Astrocyte of the cerebellum (primary cell): ENCODE results near the gene SLC7A8.

ENCODE experiments used
- DNase-seq: peaks from one replicate; pipeline ENCODE4 v3.0.0-alpha.2; 2011; ENCODE audit warnings: low read depth
- H3K4me3 ChIP-seq: 2 replicates; pipeline ENCODE4 v1.5.1; 2011; ENCODE audit warnings: mild to moderate bottlenecking, low read depth, low read length, moderate library complexity
- CTCF ChIP-seq: IDR thresholded peaks from 2 replicates; pipeline ENCODE4 v1.5.1; 2012; ENCODE audit warnings: low read length, low read depth, moderate library complexity, mild to moderate bottlenecking; ENCODE audit errors: missing control alignments
- in situ Hi-C: cut with HindIII; loops from 2 replicates; pipeline ENCODE4 v1.10.0; 2017; ENCODE audit warnings: low sequenced_read_pairs

The SLC7A8 gene

GRCh38 chr14:23182372-23183157 lies 895 bp downstream of the SLC7A8 start:
- no peak for TF ChIP-seq CTCF
- peak overlapping the region; percentile 49 for H3K4me3 ChIP-seq
- in situ Hi-C loops: no loop called here
- no peak for DNase-seq

- in situ Hi-C loops: no loop called here
- no peak for TF ChIP-seq CTCF
- peak overlapping the region; percentile 49 for H3K4me3 ChIP-seq
These were observed 1.5 kb downstream of the SLC7A8 start for GRCh38 chr14:23181946-23182345.

GRCh38 chr14:23181453-23181852 lies 2.0 kb downstream of the SLC7A8 start:
- in situ Hi-C loops: no loop called here
- H3K4me3 ChIP-seq: peak overlapping the region; percentile 49
- TF ChIP-seq CTCF: no peak
- DNase-seq: no peak

More at GRCh38 chr14:23181946-23182345, 1.5 kb downstream of the SLC7A8 start:
- no peak for DNase-seq

- TF ChIP-seq CTCF: no peak
- in situ Hi-C loops: no loop called here
- DNase-seq: no peak
- H3K4me3 ChIP-seq: no peak overlapping the region
These were observed 6.3 kb downstream of the SLC7A8 start for GRCh38 chr14:23177181-23177580.

- no peak for TF ChIP-seq CTCF
- no peak overlapping the region for H3K4me3 ChIP-seq
- DNase-seq: peak; percentile 51
- in situ Hi-C loops: no loop called here
These were observed 7.6 kb downstream of the SLC7A8 start for GRCh38 chr14:23175823-23176222.

- no peak for TF ChIP-seq CTCF
- in situ Hi-C loops: no loop called here
- H3K4me3 ChIP-seq: no peak overlapping the region
- DNase-seq: no peak
These were observed 8.9 kb downstream of the SLC7A8 start for GRCh38 chr14:23174296-23175184.
